GM12874 (cell line): ENCODE results near the gene PLD5.
A peak's percentile ranks its signal among the peaks of the same experiment; 100 is the strongest.

Experiments
- TF ChIP-seq, protein P1 (sequence below): IDR thresholded peaks from 2 replicates; pipeline ENCODE4 v1.5.1; 2011; ENCODE audit warnings: low read depth, mild to moderate bottlenecking, control low read depth, low read length, moderate library complexity; ENCODE audit not compliant: insufficient read depth

The PLD5 gene

DNA sequence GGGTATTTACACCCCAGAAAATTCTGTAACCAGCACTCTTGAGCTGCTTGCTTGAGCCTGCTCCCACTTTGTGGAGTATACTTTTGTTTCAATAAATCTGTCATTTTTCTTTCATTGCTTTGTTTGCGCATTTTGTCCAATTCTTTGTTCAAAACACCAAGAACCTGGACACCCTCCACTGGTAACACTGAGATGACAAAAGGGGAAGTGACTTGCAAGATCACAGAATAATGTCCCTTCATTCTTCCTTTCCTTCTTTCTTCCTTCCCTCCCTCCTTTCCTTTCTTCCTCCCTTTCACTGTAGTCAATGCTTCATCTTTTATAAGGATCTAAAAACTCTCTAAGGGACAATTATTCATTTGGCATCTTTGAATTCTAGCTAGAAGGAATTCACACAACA is 391.1 kb downstream of the PLD5 start:
- TF ChIP-seq, protein P1, sequence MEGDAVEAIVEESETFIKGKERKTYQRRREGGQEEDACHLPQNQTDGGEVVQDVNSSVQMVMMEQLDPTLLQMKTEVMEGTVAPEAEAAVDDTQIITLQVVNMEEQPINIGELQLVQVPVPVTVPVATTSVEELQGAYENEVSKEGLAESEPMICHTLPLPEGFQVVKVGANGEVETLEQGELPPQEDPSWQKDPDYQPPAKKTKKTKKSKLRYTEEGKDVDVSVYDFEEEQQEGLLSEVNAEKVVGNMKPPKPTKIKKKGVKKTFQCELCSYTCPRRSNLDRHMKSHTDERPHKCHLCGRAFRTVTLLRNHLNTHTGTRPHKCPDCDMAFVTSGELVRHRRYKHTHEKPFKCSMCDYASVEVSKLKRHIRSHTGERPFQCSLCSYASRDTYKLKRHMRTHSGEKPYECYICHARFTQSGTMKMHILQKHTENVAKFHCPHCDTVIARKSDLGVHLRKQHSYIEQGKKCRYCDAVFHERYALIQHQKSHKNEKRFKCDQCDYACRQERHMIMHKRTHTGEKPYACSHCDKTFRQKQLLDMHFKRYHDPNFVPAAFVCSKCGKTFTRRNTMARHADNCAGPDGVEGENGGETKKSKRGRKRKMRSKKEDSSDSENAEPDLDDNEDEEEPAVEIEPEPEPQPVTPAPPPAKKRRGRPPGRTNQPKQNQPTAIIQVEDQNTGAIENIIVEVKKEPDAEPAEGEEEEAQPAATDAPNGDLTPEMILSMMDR: no peak

GRCh38 chr1:242132121-242132817 is 392.2 kb downstream of the PLD5 start:
- TF ChIP-seq, protein P1: no peak

- TF ChIP-seq, protein P1: peak; percentile 21; the same call in 1 of the 2 replicates
Observed at GRCh38 chr1:242128951-242129502, 395.5 kb downstream of the PLD5 start.

- TF ChIP-seq, protein P1: no peak
Observed at GRCh38 chr1:242120432-242120831, 404.1 kb downstream of the PLD5 start.

GRCh38 chr1:242100921-242101320 is 423.6 kb downstream of the PLD5 start:
- TF ChIP-seq, protein P1: no peak

- TF ChIP-seq, protein P1: no peak
Observed at GRCh38 chr1:242093116-242093515, 431.4 kb downstream of the PLD5 start.

- TF ChIP-seq, protein P1: no peak
Observed at GRCh38 chr1:242089911-242090310, 434.6 kb downstream of the PLD5 start.
